Subcutaneous abdominal adipose tissue (tissue), 5 donors: ENCODE data around the gene POMT1.

Source experiments
- H3K27ac ChIP-seq: one replicate; pipeline ENCODE4 v1.7.0; 2013; ENCODE audit warnings: low read depth, mild to moderate bottlenecking, inconsistent platforms, low read length, moderate library complexity
- H3K27me3 ChIP-seq, 5 donors: one replicate each; pipeline ENCODE4 v1.7.0; 2013; ENCODE audit warnings: low read length in 5 of 5, inconsistent platforms in 1 of 5; ENCODE audit not compliant: control insufficient read depth in 5 of 5, insufficient read depth in 4 of 5
- H3K36me3 ChIP-seq, 5 donors: one replicate each; pipeline ENCODE4 v1.7.0; 2013; ENCODE audit warnings: low read length in 5 of 5; ENCODE audit not compliant: control insufficient read depth in 5 of 5, insufficient read depth in 5 of 5
- H3K4me1 ChIP-seq, 5 donors: one replicate each; pipeline ENCODE4 v1.7.0; 2013; ENCODE audit warnings: low read length in 5 of 5, mild to moderate bottlenecking in 3 of 5, moderate library complexity in 1 of 5; ENCODE audit not compliant: control insufficient read depth in 5 of 5, insufficient read depth in 5 of 5
- H3K4me3 ChIP-seq, 5 donors: one replicate each; pipeline ENCODE4 v1.7.0; 2013; ENCODE audit warnings: low read length in 5 of 5, low read depth in 1 of 5
- H3K9ac ChIP-seq, 5 donors: one replicate each; pipeline ENCODE4 v1.7.0; 2013; ENCODE audit warnings: low read length in 5 of 5, mild to moderate bottlenecking in 4 of 5, moderate library complexity in 3 of 5
- H3K9me3 ChIP-seq, 5 donors: one replicate each; pipeline ENCODE4 v1.7.0; 2013; ENCODE audit warnings: low read length in 5 of 5; ENCODE audit not compliant: control insufficient read depth in 5 of 5
- donor health status: healthy.
- donor health status: healthy.
- donor health status: healthy.
- donor health status: healthy.
- donor health status: healthy.

The POMT1 gene

GRCh38 chr9:131529597-131530545 is 27.2 kb downstream of the POMT1 start:
- Histone ChIP-seq H3K27me3 (no peaks in the 10 kb centered on the region), H3K4me3 (peak overlapping the region; percentile 75 to 86 (median 83)), H3K9me3 (no peaks in the 10 kb centered on the region), H3K4me1 (peaks cover 2 to 20% (median 17%) of the 10 kb centered on the region in 5 donors), H3K36me3 (peaks cover 0 to 51% (median 42%) of the 10 kb centered on the region in 5 donors), H3K27ac (no peak overlapping the region), H3K9ac (peak overlapping the region; percentile 56 to 92 (median 90))

GRCh38 chr9:131530546-131530919 is 27.8 kb downstream of the POMT1 start:
- peaks cover 2 to 20% (median 17%) of the 10 kb centered on the region in 5 donors for H3K4me1 ChIP-seq
- H3K9ac ChIP-seq: peak overlapping the region; percentile 56 to 92 (median 90)
- no peaks in the 10 kb centered on the region for H3K27me3 ChIP-seq
- peak overlapping the region; percentile 75 to 86 (median 83) for H3K4me3 ChIP-seq
- peaks cover 0 to 45% (median 36%) of the 10 kb centered on the region in 5 donors for H3K36me3 ChIP-seq
- no peak overlapping the region for H3K27ac ChIP-seq
- H3K9me3 ChIP-seq: no peaks in the 10 kb centered on the region

- Histone ChIP-seq H3K9me3 (no peaks in the 10 kb centered on the region), H3K9ac (peak within 1 kb of the TSS; percentile 56 to 92 (median 90)), H3K4me1 (peaks cover 2 to 20% (median 17%) of the 10 kb centered on the region in 5 donors), H3K36me3 (peaks cover 0 to 38% (median 29%) of the 10 kb centered on the region in 5 donors), H3K27ac (no peak within 1 kb of the TSS), H3K4me3 (peak within 1 kb of the TSS; percentile 75 to 86 (median 83)), H3K27me3 (no peaks in the 10 kb centered on the region)
Measured at GRCh38 chr9:131530920-131531832, 28.5 kb downstream of the POMT1 start, which contains the start of gene UCK1. Gene UCK1 (minus strand): TSS chr9:131531263. CDS start chr9:131531174, 89 bp downstream.

GRCh38 chr9:131534721-131535237 is 32.1 kb downstream of the POMT1 start:
- Histone ChIP-seq H3K9ac (no peak overlapping the region), H3K27me3 (no peaks in the 10 kb centered on the region), H3K36me3 (peaks cover 0 to 2% (median 0%) of the 10 kb centered on the region in 5 donors), H3K27ac (no peak overlapping the region), H3K4me1 (peaks cover under 1 to 15% (median 14%) of the 10 kb centered on the region in 5 donors), H3K9me3 (no peaks in the 10 kb centered on the region), H3K4me3 (no peak overlapping the region)

GRCh38 chr9:131537946-131538345 is 35.2 kb downstream of the POMT1 start:
- Histone ChIP-seq H3K9me3 (peaks cover 0 to 6% (median 0%) of the 10 kb centered on the region in 5 donors), H3K27me3 (no peaks in the 10 kb centered on the region)

GRCh38 chr9:131539223-131539923 is 36.7 kb downstream of the POMT1 start:
- Histone ChIP-seq H3K9ac (no peak overlapping the region), H3K27me3 (peaks cover 0 to 4% (median 0%) of the 10 kb centered on the region in 5 donors), H3K27ac (no peak overlapping the region), H3K4me1 (no peaks in the 10 kb centered on the region), H3K4me3 (no peak overlapping the region), H3K9me3 (peaks cover 0 to 17% (median 13%) of the 10 kb centered on the region in 5 donors), H3K36me3 (no peaks in the 10 kb centered on the region)

More at GRCh38 chr9:131537946-131538345, 35.2 kb downstream of the POMT1 start:
- Histone ChIP-seq H3K9ac (no peak overlapping the region), H3K4me1 (no peaks in the 10 kb centered on the region), H3K27ac (no peak overlapping the region), H3K4me3 (no peak overlapping the region), H3K36me3 (no peaks in the 10 kb centered on the region)

- Histone ChIP-seq H3K9me3 (peaks cover 0 to 18% (median 14%) of the 10 kb centered on the region in 5 donors), H3K4me3 (no peak overlapping the region), H3K36me3 (no peaks in the 10 kb centered on the region), H3K9ac (no peak overlapping the region), H3K27me3 (peaks cover 8 to 33% (median 21%) of the 10 kb centered on the region in 5 donors), H3K27ac (no peak overlapping the region), H3K4me1 (peaks cover 0 to 16% (median 10%) of the 10 kb centered on the region in 5 donors)
Measured at GRCh38 chr9:131543141-131543540, 40.4 kb downstream of the POMT1 start.

GRCh38 chr9:131545003-131545785 is 42.5 kb downstream of the POMT1 start, which contains the start of gene PRRT1B:
Gene PRRT1B (plus strand): TSS chr9:131545523. CDS start chr9:131545616, 93 bp downstream.
- H3K4me1 ChIP-seq: peaks cover 0 to 16% (median 10%) of the 10 kb centered on the region in 5 donors
- no peak within 1 kb of the TSS for H3K9ac ChIP-seq
- peaks cover 0 to 18% (median 14%) of the 10 kb centered on the region in 5 donors for H3K9me3 ChIP-seq
- peaks cover 8 to 37% (median 22%) of the 10 kb centered on the region in 5 donors for H3K27me3 ChIP-seq
- H3K27ac ChIP-seq: no peak within 1 kb of the TSS
- no peak within 1 kb of the TSS for H3K4me3 ChIP-seq
- H3K36me3 ChIP-seq: no peaks in the 10 kb centered on the region
